ENCODE results near the gene TMEM258.

TMEM258 gene

DNA sequence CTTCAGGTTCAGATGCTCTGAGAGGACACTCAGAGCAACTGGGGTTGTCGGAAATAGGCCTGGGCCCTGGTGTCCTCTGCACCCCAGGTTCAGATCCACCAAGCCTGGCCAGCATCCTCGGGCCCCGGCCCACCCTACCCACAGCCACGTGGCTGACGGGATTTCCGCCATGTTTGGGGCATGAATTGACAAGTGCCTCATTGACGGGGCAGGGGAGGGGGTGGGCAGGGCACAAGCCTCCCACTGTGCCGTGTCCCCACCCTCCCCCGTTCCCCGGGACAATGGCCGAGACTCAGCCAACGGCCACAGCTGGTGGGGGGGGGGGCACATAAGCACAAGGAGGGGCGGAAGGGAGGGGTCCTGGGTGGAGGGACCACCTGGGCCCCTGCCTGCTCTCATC lies 31.5 kb downstream of the TMEM258 start:
- no peak for DNase-seq (ENCODE audit: low read depth in 2 of 2)

DNA sequence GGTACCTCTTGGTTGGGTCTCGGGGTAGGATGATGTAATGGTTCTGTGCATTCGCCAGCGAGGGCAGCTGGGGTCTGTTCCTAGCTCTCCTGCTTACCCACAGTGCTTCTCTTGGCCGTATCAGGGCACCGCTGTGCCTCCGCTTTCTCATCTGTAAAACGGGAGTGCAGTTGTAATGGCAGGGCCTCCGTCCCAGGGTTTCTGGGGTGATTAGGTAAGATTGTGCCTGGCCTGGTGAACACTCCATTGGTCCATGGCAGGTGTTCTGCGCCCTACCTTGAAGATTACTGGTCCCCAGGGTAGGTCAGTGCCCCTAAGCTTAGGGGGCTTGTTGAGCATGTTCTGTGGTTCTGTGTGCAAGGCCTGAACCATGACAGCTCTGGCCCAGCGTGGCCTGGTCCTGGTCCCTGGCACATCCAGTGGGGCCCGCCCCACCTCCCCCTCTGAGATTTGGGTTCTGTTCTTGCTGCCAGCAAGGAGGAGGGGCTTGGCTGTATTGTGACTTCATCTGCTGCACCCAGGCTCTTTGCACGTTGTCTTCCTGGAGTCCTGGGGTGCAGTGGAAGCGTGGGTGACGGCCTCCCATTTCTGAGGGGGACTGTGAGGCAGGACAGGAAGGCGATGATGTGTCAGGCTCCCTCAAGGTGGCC lies 35.1 kb downstream of the TMEM258 start:
- DNase-seq (ENCODE audit: low read depth in 2 of 2) = no peak

DNA sequence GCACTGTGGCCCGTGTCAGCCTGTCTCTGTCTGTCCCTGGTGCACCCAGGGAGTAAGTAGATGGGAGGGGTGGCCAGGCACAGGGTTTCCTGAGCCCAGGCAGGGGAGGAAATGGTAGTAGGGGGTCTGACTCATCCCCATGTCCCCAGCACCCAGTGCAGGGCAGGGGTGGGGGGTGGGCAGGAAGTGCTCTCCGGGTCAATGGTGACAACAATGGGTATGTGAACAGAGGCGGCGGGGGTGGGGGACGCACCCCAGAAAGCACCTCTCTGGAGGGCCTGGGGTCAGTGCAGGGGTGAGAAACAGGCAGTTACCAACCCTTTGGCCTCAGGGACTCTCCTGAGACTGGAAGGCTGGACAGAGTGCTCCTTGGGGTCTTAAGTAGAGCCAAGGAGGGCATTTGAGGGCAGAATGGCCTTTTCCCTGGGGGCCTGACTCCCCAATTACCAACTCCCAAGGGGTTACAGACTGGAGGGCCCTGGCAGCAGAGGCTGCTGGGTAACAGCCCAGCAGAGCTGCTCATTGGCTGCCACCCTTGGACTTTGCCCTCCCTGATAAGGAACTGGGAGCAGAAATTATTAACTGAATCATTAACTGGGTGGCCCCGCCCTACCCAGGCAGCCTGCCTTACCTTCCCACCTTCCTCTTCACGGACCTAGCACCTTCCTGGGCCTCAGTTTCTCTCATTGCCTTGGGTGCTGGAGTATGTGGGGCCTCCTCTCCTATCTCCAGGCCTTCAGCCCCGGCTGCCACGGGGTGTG lies 35.8 kb downstream of the TMEM258 start:
- DNase-seq (ENCODE audit: low read depth in 2 of 2) = peak in 1 of 2 donors; percentile 31

DNA sequence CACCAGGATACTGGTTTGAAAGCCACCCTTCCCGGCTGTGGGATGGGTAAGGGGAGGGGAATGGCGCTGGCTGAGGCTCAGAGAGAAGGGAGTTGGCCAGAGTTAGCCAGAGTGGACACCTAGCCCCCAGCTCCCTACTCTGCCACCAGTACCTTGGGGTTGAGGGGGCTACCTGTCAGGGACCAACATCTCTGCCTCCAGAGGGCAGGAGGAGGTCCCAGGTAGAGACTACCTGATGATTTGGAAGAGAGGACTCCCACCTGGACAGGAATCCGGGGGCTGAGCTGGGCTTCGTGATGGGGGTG lies 36.3 kb downstream of the TMEM258 start:
- DNase-seq (ENCODE audit: low read depth in 2 of 2) = no peak

DNA sequence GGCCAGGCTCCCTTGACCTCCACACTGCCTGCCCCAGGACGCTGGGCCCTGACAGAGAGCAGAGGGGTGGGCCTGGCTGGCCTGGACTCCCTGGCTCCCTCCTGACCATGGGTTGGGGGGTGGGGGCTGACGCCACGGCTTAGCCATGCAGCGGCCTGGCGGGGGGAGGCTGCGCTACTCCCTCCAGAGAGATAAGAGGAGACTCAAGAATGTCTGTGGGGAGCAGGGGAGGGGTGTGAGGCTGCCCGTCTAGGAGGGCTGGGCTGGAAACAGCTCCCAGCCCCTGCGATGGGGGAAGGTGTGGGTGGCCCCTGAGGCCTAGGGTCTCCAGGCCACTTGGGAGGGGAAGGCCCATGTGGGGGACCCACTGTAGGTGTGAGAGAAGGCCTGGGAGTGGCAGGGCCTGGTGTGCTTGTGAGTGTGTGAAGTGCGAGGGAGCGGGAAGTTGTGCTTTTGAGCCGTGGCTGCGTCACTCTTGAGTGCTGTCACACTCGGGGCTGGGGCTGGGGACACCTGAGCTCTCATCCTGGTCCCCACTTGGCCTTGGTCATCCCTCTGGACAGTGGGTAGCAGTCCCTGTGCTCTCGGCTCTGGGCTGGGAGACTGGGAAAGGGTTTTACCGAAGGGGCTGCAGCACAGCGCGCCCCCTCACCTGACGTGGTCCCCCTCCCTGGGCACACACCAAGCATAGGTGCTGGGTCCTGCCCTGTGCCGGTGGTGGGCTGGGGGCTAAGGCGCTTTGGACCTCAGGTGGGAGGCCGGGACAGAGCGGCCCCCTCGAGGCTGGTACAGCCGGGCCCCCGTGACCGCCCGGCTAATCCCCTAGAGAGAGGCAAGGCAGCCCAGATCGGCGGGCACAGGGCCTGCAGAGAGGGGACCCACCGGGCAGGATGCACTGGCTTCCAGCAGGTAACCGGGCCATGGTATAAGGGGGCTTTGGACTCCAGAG lies 37.6 kb downstream of the TMEM258 start:
- no peak for DNase-seq (ENCODE audit: low read depth in 2 of 2)

DNA sequence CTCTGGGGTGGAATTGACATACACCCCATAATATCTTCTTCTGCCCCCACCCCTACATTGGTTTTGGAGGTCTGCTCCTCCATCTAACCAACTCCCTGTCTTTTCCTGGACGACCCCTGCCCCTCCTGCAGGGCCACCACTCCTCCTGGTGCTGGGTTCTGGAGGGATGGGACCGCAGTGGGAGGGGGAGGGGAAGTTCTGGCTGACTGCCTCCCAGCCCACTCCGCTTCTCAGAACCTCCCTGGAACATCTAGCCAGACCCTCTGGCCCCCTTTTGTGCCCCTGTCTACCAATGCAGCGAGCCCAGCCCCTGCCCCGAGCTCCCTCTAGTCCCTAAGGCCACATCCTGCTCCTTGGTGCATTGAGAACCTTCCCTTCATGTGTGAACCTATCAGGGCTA lies 38.7 kb downstream of the TMEM258 start:
- no peak for DNase-seq (ENCODE audit: low read depth in 2 of 2)

DNA sequence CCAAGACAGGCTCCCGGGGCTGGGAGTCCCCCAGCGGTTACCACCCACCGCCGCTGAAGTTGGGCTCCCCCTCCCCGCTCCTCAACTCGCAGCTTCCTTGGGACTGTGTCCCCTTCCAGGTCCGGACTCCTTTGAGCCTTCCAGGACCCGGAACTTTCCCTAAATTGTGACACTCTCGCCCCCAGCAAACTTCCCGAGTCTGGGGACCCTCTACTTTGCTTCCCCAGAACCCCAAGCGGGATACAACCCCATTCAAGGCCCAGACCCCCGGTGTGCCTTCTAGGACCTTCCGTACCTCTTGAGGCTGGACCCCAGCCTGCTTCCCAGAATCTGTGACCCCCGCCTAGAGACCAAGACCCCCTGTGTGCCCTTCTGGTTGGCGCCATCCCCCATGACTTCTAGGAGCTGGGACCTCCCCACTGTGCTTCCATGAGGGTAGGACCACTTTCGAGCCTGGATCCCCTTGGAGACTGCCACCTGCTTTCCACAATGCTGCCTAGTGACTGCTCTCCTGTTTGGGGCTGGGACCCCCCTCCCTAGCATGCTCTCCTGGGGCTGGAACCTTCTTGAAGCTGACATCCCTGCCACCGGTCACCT lies 39.4 kb downstream of the TMEM258 start:
- DNase-seq (ENCODE audit: low read depth in 2 of 2) = no peak

DNA sequence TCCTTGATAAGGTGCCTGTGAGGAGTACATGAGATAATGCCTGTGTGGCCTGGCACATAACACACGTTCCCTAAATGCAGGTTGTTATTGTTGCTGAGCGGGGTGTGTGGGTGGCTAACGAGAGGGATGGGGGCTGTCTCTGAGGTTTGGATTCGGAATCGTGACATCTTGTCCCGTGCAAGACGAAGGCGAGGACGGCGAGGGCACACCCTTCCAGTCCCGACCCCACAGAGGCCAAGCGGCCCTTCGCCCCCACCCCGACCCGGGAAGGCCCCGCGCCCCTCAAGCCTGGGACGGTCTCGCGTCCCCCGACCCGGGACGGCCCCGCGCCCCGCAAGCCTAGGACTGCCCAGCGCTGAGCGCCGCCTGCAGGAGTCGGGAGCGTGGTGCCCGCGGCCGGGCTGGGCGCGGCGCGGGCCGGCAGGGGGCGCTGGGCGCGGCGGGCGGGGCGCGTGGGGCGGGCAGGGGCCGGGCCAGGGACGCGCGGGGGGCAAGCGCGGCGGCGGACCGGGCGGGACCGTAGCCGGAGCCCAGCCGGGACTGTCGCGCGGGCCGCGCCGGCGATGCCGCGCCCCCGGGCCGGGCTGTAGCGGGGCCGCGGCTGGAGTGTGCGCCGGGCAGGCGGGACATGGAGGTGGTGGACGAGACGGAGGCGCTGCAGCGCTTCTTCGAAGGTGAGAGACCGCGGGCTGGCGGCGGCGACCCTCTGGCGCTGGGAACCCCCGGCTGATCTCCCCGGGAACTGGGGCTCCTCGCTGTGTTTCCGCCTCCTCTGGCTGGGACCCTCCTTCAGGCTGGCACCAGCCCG lies 40.1 kb downstream of the TMEM258 start, which contains the start of gene MYRF:
TSS of gene MYRF (plus strand) at position 520 of the 808 bp plus-strand sequence. CDS start at position 629, 109 bp downstream.
- peak; percentile 43 to 48 for DNase-seq (ENCODE audit: low read depth in 2 of 2)

DNA sequence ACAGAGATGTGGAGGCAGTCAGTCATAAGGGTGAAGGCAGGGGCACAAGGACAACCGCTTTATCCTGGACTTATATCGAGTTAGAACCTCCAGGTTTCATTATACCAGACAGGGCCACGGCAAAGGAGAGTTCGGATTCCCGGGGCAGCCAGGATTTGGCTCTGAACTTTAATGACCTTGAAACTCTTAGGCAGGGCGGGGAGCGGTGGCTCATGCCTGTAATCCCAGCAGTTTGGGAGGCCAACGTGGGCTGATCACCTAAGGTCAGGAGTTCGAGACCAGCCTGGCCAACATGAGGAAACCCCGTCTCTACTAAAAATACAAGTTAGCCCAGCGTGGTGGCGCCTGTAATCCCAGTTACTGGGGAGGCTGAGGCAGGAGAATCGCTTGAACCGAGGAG lies 41.0 kb downstream of the TMEM258 start:
- no peak for DNase-seq (ENCODE audit: low read depth in 2 of 2)

DNA sequence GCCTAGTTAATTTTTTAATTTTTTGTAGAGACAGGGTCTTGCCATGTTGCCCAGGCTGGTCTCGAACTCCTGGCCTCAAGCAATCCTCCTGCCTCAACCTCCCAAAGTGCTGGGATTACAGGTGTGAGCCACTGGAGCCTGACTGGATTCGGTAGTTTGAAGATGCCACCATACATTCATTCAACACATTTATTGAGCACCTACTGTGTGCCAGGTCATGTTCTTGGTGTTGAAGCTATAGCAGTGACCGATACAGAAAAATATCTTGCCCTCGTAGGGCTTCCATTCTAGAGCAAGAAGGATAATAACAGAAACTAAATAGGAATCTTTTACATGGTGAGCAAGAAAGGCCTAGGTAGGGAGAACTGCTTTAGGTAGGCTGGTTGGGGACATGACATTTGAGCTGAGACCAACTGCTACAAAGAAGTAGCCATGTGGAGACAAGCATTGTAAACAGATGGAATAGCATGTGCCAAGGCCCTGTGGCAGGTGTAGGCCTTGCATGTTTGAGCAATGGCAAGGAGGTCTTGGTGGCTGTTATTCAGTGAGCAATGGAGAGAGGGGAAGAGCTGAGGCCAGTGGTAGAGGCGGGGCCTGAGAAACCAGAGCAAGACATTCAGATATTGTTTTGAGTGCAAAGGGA lies 41.6 kb downstream of the TMEM258 start:
- no peak for DNase-seq (ENCODE audit: low read depth in 2 of 2)

DNA sequence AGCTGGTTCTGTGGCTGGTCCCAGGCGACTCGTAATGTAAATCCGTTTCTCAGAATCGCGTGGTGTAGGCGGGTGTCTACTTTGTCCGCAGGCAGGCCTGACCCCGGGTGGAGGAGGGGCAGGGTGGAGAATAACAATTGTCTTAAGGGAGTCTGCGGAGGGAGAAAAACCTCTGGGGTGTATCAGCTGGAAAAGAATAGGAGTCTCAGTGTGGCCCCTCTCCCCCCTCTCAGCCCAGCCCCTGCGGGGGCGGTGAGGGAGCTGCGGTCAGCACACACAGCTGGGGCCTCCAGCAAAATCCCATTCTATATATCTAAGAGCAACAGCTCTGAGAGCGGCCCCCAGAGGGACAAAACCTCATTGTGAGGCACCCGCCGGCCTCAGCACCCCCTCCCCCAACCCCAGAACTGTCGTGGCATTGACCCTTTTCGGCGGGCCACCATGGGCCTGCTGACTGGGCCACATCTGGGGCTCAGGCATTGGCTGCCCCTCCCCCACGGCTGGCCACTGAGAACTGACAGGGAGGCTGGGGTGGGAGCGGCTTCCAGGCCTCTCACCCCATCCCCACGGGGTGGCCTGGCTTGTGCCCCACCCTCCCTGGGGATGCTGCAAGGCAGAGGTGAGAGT lies 42.7 kb downstream of the TMEM258 start:
- no peak for DNase-seq (ENCODE audit: low read depth in 2 of 2)

DNA sequence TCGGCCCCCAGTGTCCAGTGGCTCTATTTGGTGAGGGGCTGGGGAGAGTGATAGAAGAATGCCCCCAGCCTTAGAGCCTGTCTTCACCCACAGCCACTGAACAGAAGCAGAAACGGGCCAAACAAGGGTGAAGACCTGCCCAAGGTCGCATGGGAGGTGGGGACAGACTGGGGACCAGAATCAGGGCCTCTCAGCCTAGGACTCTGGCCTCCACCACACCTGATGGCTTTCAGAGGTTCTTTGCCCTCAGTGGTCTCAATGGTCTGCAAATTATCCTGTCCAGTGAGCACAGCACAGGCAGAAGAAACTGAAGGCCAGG lies 44.5 kb downstream of the TMEM258 start:
- DNase-seq (ENCODE audit: low read depth in 2 of 2) = no peak

DNA sequence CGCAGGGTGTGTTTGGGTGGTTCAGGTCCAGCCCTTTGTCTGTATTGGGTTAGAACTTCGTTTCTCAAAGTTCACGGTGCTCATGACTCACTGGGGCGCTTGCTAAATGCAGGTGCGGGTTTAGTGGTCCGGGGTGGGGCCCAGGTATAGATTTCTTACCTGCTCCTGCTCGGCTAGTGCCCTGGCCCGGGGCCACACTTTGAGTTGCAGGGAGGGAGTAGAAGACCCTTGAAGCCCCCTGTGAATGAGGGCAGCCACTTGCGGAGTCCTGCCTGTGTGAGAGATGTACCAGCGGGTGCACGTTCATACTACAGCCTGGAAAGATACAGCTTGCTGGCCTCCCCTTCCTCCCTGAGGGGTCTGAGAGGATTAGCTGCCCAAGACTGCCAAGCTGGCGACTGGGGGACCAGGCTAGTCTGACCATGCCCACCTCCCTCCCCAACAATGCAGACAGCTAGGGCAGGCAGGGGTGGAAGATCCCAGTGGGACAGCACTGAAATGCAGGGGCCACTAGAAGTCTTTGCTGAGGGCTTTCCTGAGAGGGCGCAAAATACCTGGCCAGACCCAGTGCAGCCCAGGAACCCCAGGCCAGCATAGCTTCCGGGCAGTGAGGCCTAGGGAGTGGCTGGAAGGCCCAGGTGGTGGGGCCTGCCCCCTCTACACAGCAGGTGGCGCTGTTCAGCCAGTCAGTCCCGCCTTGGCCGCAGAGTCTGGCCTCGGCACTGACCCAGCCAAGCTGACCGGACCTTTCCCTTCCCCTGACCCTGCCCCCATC lies 45.0 kb downstream of the TMEM258 start:
- DNase-seq (ENCODE audit: low read depth in 2 of 2) = peak; percentile 25 to 40

DNA sequence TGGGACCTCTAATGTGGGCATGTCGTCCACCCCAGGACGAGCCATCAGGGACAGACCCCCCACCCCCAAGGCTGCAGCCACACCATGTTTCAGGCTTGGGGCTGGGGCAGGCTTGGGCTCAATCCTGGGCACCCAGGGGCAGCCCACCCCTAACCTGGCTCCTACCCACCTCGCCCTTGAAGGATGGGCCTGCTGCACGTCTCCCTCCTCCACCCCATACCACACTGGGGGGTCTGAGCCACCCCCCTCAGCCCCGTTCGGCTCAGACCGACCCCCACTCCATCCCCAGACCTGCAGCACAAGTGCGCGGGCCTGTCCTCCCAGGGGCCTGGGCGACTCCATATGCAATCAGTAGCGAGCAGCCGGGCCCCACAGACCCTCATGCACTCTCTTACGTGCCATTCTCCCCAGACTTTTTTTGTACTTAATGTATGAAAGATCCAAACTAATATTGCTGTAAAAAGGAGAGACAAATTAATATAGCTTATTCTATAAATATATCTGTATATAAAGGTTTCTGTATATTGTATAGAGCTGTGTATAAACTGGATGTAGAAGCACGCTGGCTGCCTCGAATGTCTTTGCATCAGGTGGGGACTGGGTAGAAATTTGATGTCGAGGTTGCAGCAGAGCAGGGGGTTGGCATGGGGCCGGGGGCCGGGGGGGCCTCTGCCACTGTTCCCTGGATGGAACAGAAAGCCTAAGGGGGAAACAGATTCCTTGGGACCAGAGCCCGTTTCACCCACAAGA lies 45.8 kb downstream of the TMEM258 start:
- DNase-seq (ENCODE audit: low read depth in 2 of 2) = no peak

DNA sequence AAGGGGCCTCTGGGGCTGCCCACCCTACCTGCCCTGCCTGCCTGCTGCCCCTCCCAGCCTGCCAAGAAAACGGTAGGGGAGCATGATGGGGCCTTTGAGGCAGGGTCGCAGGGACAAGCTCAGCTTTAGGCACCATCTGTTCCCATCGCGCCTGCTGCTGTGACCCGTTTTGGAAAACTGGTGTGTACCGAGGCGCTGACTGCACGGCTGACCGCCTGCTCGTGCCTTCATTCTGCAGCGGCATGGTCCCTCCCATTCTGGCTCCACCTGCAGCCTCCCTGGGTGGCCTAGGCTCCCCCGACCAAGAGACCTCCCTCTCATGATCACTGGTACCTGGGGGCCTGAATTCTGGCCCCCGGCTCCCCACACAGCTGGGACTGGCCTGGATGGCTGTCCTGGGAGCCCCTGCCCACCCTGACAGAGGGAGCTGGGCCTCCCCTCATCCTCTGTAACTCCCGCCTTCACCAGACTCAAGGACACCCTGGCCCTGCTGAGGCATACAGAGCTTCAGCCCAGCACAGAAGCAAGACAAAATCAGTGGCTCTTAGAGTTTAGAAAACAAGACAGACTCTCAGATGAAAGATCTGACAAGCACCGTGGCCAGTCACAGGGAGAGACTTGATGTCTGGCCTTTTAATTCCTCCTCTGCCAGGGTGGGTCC lies 46.5 kb downstream of the TMEM258 start:
- no peak for DNase-seq (ENCODE audit: low read depth in 2 of 2)

DNA sequence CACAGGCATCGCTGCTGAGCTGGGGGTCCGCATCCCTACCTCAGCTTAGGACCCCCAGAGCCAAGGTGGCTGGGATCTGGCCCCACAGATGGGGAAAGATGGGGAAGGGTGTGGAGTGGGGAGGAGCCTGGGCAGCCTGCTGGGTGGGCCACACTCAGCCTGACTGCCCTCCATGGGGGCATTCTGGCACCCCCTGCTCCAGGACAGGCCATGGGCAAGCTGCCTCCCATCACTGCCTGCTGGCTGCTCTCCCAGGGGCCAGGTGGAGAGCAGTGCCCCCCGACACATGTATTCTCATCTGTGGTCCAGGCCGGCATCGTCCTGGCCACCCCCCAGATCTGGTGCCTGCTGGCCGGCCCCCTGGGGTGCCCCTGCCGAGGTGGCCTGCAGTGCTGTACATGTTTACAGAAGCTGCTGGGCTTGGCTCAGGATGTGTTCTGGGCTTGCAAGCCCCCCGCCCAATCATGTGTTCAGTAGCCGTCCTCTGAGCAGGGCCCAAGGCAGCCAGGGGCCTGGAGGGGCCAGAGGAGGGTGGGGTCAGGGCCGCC lies 47.7 kb downstream of the TMEM258 start:
- no peak for DNase-seq (ENCODE audit: low read depth in 2 of 2)

DNA sequence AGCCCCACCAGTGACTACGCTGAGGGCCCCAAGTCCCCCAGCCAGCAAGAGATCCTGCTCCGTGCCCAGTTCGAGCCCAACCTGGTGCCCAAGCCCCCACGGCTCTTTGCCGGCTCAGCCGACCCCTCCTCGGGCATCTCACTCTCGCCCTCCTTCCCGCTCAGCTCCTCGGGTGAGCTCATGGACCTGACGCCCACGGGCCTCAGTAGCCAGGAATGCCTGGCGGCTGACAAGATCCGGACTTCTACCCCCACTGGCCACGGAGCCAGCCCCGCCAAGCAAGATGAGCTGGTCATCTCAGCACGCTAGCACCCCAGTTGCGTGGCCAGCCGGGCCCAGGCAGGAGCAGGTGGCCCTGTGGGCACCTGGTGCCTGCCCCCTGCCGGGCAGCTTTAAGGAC lies 48.2 kb downstream of the TMEM258 start:
- no peak for DNase-seq (ENCODE audit: low read depth in 2 of 2)

DNA sequence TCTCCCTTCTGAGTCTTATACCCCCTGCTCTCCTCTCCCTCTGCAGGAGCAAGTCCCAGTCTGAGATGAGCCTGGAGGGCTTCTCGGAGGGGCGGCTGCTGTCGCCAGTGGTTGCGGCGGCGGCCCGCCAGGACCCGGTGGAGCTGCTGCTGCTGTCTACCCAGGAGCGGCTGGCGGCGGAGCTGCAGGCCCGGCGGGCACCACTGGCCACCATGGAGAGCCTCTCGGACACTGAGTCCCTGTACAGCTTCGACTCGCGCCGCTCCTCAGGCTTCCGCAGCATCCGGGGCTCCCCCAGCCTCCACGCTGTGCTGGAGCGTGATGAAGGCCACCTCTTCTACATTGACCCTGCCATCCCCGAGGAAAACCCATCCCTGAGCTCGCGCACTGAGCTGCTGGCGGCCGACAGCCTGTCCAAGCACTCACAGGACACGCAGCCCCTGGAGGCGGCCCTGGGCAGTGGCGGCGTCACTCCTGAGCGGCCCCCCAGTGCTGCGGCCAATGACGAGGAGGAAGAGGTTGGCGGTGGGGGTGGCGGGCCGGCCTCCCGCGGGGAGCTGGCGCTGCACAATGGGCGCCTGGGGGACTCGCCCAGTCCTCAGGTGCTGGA lies 48.8 kb downstream of the TMEM258 start:
- DNase-seq (ENCODE audit: low read depth in 2 of 2) = no peak

Data from stimulated activated CD8-positive, alpha-beta memory T cell treated with anti-CD3 and anti-CD28 coated beads, Interleukin-2, amount 100 ng/mL, for 48 hours (primary cell).